Measurements from ENCODE around the gene ITGAE.

DNA sequence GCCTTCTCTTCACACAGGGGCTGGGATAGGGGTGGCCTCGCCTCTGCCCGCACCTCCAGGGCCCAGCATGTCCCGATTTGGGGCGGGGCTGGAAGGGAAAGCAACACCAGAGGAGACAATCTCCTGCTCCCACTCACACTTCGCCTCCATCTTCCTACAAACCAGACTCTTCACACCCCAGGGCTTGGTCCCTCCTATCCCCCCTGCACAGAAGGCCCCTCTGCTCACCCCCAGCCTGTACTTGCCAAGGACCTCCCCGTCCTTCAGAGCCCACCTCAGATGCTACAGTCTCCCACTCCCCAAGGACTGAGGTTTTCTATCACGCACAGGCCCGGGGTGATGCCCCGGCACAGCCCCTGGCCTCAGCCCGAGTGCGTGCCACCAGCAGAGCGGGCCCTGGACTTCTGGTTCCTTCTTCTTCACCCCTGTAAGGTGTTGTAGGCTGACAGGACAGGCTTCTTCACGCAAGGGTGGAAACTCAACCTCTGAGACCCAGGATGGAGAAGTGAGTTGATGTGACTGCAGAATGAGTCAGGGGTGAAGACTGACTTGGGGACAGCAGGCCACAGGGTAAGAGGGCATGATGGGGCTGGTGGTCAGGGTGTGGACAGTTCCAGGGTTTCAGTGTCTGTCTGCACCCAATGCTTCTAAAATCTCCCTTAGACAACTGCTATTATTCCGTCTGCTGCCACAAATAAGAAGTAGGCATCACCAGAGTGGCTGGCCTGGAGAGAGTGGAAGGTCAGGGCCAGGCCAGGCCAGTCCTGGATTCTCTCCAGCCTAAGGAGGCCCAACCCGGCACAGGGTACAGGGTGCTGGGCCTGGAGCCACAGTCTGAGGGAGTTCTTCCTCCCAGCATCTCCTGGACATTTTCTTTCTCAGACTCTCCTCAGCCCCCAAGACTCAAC, 2.5 kb downstream of the ITGAE start:
- TF ChIP-seq EZH2phosphoT487 (IDR thresholded peaks at IDR 0.05; ENCODE audit: unreplicated experiment): no peak
- TF ChIP-seq, protein P1, sequence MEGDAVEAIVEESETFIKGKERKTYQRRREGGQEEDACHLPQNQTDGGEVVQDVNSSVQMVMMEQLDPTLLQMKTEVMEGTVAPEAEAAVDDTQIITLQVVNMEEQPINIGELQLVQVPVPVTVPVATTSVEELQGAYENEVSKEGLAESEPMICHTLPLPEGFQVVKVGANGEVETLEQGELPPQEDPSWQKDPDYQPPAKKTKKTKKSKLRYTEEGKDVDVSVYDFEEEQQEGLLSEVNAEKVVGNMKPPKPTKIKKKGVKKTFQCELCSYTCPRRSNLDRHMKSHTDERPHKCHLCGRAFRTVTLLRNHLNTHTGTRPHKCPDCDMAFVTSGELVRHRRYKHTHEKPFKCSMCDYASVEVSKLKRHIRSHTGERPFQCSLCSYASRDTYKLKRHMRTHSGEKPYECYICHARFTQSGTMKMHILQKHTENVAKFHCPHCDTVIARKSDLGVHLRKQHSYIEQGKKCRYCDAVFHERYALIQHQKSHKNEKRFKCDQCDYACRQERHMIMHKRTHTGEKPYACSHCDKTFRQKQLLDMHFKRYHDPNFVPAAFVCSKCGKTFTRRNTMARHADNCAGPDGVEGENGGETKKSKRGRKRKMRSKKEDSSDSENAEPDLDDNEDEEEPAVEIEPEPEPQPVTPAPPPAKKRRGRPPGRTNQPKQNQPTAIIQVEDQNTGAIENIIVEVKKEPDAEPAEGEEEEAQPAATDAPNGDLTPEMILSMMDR (conservative IDR thresholded peaks at IDR 0.05; ENCODE audit: low read depth in 2 of 2): no peak
- no peak for TF ChIP-seq REST (IDR thresholded peaks at IDR 0.05; ENCODE audit: unreplicated experiment)
- TF ChIP-seq JUNB (IDR thresholded peaks at IDR 0.05; ENCODE audit: unreplicated experiment): no peak
- TF ChIP-seq EZH2 (IDR thresholded peaks at IDR 0.05; ENCODE audit: low read depth, unreplicated experiment): no peak
- TF ChIP-seq ZNF331 (CRISPR knock-in tag; IDR thresholded peaks at IDR 0.05; ENCODE audit: low read depth): no peak
- TF ChIP-seq, protein P2, sequence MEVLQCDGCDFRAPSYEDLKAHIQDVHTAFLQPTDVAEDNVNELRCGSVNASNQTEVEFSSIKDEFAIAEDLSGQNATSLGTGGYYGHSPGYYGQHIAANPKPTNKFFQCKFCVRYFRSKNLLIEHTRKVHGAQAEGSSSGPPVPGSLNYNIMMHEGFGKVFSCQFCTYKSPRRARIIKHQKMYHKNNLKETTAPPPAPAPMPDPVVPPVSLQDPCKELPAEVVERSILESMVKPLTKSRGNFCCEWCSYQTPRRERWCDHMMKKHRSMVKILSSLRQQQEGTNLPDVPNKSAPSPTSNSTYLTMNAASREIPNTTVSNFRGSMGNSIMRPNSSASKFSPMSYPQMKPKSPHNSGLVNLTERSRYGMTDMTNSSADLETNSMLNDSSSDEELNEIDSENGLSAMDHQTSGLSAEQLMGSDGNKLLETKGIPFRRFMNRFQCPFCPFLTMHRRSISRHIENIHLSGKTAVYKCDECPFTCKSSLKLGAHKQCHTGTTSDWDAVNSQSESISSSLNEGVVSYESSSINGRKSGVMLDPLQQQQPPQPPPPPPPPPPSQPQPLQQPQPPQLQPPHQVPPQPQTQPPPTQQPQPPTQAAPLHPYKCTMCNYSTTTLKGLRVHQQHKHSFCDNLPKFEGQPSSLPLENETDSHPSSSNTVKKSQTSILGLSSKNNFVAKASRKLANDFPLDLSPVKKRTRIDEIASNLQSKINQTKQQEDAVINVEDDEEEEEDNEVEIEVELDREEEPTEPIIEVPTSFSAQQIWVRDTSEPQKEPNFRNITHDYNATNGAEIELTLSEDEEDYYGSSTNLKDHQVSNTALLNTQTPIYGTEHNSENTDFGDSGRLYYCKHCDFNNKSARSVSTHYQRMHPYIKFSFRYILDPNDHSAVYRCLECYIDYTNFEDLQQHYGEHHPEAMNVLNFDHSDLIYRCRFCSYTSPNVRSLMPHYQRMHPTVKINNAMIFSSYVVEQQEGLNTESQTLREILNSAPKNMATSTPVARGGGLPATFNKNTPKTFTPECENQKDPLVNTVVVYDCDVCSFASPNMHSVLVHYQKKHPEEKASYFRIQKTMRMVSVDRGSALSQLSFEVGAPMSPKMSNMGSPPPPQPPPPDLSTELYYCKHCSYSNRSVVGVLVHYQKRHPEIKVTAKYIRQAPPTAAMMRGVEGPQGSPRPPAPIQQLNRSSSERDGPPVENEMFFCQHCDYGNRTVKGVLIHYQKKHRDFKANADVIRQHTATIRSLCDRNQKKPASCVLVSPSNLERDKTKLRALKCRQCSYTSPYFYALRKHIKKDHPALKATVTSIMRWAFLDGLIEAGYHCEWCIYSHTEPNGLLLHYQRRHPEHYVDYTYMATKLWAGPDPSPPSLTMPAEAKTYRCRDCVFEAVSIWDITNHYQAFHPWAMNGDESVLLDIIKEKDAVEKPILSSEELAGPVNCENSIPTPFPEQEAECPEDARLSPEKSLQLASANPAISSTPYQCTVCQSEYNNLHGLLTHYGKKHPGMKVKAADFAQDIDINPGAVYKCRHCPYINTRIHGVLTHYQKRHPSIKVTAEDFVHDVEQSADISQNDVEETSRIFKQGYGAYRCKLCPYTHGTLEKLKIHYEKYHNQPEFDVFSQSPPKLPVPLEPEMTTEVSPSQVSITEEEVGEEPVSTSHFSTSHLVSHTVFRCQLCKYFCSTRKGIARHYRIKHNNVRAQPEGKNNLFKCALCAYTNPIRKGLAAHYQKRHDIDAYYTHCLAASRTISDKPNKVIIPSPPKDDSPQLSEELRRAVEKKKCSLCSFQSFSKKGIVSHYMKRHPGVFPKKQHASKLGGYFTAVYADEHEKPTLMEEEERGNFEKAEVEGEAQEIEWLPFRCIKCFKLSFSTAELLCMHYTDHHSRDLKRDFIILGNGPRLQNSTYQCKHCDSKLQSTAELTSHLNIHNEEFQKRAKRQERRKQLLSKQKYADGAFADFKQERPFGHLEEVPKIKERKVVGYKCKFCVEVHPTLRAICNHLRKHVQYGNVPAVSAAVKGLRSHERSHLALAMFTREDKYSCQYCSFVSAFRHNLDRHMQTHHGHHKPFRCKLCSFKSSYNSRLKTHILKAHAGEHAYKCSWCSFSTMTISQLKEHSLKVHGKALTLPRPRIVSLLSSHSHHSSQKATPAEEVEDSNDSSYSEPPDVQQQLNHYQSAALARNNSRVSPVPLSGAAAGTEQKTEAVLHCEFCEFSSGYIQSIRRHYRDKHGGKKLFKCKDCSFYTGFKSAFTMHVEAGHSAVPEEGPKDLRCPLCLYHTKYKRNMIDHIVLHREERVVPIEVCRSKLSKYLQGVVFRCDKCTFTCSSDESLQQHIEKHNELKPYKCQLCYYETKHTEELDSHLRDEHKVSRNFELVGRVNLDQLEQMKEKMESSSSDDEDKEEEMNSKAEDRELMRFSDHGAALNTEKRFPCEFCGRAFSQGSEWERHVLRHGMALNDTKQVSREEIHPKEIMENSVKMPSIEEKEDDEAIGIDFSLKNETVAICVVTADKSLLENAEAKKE (CRISPR knock-in tag; IDR thresholded peaks at IDR 0.05): no peak
- TF ChIP-seq POLR2AphosphoS5 (IDR thresholded peaks at IDR 0.05; ENCODE audit: low read depth): no peak
- no peak for TF ChIP-seq NANOG (IDR thresholded peaks at IDR 0.05; ENCODE audit: borderline replicate concordance)

Data from GM23338 (cell line).